Tibial nerve (tissue), 4 donors: ENCODE measurements around the gene THRA. TPM values are rescaled to one million over a fixed set of nuclear protein-coding genes. Genes with fewer than 3 reads are reported as not detected.

Source experiments
- DNase-seq, 2 donors: peaks; one replicate each; pipeline ENCODE4 v3.0.0-alpha.2; 2019; ENCODE audit warnings: low spot score in 2 of 2
- H3K27ac ChIP-seq, 4 donors: fragments of 200-600 bp; sonication (generic) in 3 of 4; one replicate each; pipeline ENCODE4 v1.5.1; 2017 to 2019; ENCODE audit warnings: mild to moderate bottlenecking in 1 of 4
- H3K27me3 ChIP-seq, 2 donors: fragments of 200-600 bp; sonication (generic) in 1 of 2; one replicate each; pipeline versions ENCODE4 v1.5.1 to v1.6.0; 2017 to 2019
- H3K36me3 ChIP-seq, 3 donors: fragments of 200-600 bp; sonication (generic); one replicate each; pipeline ENCODE4 v1.5.1; 2018 to 2019
- H3K4me1 ChIP-seq, 4 donors: fragments of 200-600 bp; sonication (generic) in 3 of 4; one replicate each; pipeline ENCODE4 v1.5.1; 2017 to 2019
- H3K4me3 ChIP-seq, 4 donors: fragments of 200-600 bp; sonication (generic) in 3 of 4; one replicate each; pipeline ENCODE4 v1.5.1; 2017 to 2019; ENCODE audit warnings: mild to moderate bottlenecking in 1 of 4, moderate library complexity in 1 of 4
- H3K9me3 ChIP-seq, 4 donors: fragments of 200-600 bp; sonication (generic) in 3 of 4; one replicate each; pipeline ENCODE4 v1.5.1; 2017 to 2019
- EP300 ChIP-seq, 2 donors: sonication (generic); formaldehyde crosslinking; IDR thresholded peaks; one replicate each; pipeline ENCODE4 v1.6.1; 2017; ENCODE audit warnings: antibody characterized with exemption in 2 of 2, mild to moderate bottlenecking in 1 of 2
- POLR2A ChIP-seq, 2 donors: fragments of 450-650 bp; IDR thresholded peaks; one replicate each; pipeline ENCODE4 v1.6.1; 2017; ENCODE audit warnings: antibody characterized with exemption in 2 of 2, mild to moderate bottlenecking in 2 of 2, moderate library complexity in 2 of 2
- WGBS, 2 donors: methylation state at CpG; one replicate each; pipeline ENCODE4 v1.1.5; 2018; 5-methylcytosine and 5-hydroxymethylcytosine counted together
- total RNA-seq, 4 donors: library from RNA; depleted of rRNA; stranded (reverse); fragments of >200 nt; gene quantifications; one replicate each; pipeline ENCODE4 v1.1.0, GENCODE V29; 2016
- TF ChIP-seq, protein P1 (sequence below), 5 experiments: fragments of 200-600 bp in 3 of 5; fragments of 450-650 bp in 2 of 5; sonication (generic) in 3 of 5; IDR thresholded peaks; one replicate each; pipeline ENCODE4 v1.5.1; 2016 to 2019; ENCODE audit warnings: antibody characterized with exemption in 5 of 5, mild to moderate bottlenecking in 3 of 5, moderate library complexity in 2 of 5

Gene THRA
- total RNA-seq, 4 donors from 2014 or later = 65.4 to 86.1 (median 78.4) TPM

DNA sequence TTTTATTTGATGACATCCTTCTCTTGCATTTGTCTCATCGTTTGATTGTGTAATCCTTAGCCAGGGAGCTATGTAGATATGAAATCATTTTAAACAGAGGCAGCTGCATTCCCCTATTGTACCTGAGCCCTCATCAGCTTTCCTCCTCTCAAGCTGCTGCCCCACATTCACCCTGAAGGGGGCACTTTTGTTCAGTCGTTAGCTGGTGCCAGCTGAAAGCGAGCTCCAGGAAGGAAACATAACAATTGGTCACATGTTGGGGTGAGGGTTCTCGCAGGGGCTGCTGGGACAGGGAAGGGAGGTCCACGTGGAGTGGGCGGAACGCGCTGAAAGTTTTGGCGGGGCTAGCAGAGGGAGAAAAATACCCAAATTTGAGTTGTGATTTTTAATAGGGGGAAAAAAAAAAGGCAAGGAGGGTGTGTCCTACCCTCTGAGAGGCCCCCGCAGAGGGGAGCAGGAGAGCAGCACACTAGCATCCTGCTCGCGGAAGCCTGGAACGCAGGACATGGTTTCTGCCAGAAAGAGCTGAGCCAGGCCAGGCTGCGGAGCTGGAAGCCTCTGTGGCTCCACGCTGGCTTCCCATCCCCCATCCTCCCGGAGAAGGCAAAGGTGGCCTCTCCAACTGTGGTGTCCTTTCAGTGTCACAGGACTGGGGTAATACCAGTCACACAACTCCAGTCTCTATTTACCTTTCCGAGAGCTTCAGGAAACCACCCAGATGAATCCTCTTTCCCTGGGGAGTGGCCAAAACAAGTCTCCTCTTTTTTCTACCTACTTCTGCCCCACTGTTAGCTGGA is 50.5 kb downstream of the THRA start:
- peak; percentile 90 to 97 for DNase-seq
- Histone ChIP-seq H3K4me1 (peaks cover 3 to 66% (median 53%) of the 10 kb centered on the region in 4 donors), H3K27ac (peak overlapping the region; percentile 89 to 99 (median 98)), H3K36me3 (no peaks in the 10 kb centered on the region), H3K4me3 (peak overlapping the region; percentile 31 to 56 (median 42)), H3K9me3 (no peaks in the 10 kb centered on the region), H3K27me3 (no peaks in the 10 kb centered on the region)
- TF ChIP-seq POLR2A (IDR thresholded peaks at IDR 0.05) = peak; percentile 28 to 47
- TF ChIP-seq, protein P1, sequence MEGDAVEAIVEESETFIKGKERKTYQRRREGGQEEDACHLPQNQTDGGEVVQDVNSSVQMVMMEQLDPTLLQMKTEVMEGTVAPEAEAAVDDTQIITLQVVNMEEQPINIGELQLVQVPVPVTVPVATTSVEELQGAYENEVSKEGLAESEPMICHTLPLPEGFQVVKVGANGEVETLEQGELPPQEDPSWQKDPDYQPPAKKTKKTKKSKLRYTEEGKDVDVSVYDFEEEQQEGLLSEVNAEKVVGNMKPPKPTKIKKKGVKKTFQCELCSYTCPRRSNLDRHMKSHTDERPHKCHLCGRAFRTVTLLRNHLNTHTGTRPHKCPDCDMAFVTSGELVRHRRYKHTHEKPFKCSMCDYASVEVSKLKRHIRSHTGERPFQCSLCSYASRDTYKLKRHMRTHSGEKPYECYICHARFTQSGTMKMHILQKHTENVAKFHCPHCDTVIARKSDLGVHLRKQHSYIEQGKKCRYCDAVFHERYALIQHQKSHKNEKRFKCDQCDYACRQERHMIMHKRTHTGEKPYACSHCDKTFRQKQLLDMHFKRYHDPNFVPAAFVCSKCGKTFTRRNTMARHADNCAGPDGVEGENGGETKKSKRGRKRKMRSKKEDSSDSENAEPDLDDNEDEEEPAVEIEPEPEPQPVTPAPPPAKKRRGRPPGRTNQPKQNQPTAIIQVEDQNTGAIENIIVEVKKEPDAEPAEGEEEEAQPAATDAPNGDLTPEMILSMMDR (IDR thresholded peaks at IDR 0.05) = peak in 4 of 5 experiments; percentile 80 to 96 (median 88)
- TF ChIP-seq EP300 (IDR thresholded peaks at IDR 0.05) = peak; percentile 96 to 97
- WGBS, 2 donors = 0% methylated on average over 15 to 17 of the region's 17 CpGs

DNA sequence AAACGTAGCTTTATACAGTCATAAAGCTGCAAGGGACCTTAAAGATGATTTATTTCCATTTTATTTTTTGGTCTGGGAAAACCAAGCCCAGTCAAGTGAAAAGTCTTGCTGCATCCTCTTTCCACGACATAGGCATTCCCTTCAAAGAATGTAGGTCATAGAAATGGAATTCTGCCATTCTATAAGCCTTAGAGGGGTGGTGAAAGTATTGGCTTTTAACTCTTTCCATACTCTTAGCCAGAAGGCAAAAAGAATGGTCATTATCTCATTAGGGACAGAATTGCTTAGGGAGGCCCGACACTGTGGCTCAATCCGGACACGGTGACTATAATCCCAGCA is 51.1 kb downstream of the THRA start:
- Histone ChIP-seq H3K36me3 (no peaks in the 10 kb centered on the region), H3K27me3 (no peaks in the 10 kb centered on the region), H3K4me1 (peaks cover 0 to 62% (median 48%) of the 10 kb centered on the region in 4 donors), H3K27ac (peak overlapping the region; percentile 85 to 99 (median 98)), H3K9me3 (no peaks in the 10 kb centered on the region), H3K4me3 (peak overlapping the region; percentile 31 to 56 (median 42))
- TF ChIP-seq POLR2A (IDR thresholded peaks at IDR 0.05) (no peak), EP300 (IDR thresholded peaks at IDR 0.05) (no peak)
- TF ChIP-seq, protein P1 (IDR thresholded peaks at IDR 0.05) = no peak
- no peak for DNase-seq
- 16 to 17% methylated on average over 5 of the region's 5 CpGs for WGBS, 2 donors

DNA sequence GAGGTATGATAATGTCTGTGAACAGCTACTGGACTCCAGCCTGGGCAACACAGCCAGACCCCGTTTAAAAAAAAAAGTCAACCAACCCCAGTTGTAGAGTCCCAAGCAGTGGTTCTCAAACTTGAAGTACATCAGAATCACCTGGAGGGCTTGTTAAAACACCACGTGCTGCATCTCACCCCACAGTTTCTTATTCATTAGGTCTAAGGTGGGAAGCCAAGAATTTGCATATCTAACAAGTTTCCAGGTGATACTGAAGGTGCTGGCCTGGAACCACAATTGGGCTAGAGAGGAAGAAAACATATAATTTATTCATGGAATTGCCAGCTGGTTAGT is 52.3 kb downstream of the THRA start:
- Histone ChIP-seq H3K27me3 (no peaks in the 10 kb centered on the region), H3K27ac (peak overlapping the region in 2 of 4 donors; percentile 99), H3K36me3 (no peaks in the 10 kb centered on the region), H3K4me1 (peaks cover 0 to 55% (median 39%) of the 10 kb centered on the region in 4 donors), H3K4me3 (no peak overlapping the region), H3K9me3 (no peaks in the 10 kb centered on the region)
- no peak for DNase-seq
- TF ChIP-seq POLR2A (IDR thresholded peaks at IDR 0.05) = no peak
- 74 to 80% methylated on average over 2 of the region's 2 CpGs for WGBS, 2 donors

DNA sequence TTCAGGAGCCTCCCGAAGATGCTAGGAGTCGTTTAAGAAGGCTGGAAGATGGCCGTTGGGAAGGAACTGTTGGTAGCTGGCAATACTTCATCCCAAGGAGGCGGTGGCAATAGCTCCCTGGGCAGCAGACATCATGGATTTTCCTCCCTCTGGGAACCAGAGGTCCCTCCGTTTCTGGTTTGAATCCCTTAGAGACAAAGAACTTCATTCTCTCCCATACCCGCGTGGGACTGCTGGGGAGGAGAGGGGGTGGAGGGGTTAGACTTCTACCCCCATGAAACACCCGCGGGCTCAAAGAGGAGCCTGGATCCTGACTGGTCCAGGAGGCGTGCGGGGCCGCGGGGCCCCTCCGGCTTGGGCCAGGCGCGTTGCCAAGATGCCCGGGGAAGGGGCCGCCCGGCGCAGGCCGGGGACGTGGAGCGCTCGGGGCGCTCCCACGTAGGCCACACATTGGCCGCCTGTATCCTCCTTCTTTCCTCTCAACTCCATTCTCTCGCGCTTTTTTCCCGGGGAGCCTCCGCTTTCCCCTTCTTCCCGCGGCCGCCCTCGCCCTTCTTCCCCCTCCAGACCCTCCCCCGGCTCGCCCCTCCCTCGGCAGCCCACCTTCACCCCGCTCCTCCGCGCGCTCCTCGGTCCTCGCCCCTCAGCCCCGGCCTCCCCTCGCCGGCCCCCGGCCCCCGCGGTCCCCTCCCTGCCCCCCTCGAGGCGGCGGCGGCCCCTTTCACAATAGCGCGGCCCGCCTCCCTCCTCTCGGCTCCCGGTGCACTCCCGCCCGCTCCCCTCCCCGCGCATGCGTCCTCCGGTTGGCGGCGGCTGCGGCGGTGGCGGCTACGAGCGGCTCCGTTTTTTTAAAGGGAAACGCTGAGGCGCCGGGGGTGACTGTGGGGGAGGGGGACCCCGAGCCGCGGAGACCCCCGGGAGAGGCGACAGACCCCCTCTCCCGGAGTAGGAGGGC is 58.7 kb downstream of the THRA start, which contains the start of gene MSL1:
Gene MSL1, plus strand, starts transcription at position 791 of the 955 bp plus-strand sequence. CDS start 642 bp downstream, outside the sequence.
- peak; percentile 82 to 85 for DNase-seq
- WGBS, 2 donors = 1% methylated on average over 62 to 78 of the region's 82 CpGs
- Histone ChIP-seq H3K27ac (peak within 1 kb of the TSS; percentile 98 to 100 (median 98)), H3K9me3 (no peaks in the 10 kb centered on the region), H3K4me3 (peak within 1 kb of the TSS; percentile 71 to 100 (median 81)), H3K36me3 (peaks cover 0 to 12% (median 0%) of the 10 kb centered on the region in 3 donors), H3K4me1 (peaks cover 0 to 46% (median 22%) of the 10 kb centered on the region in 4 donors), H3K27me3 (no peaks in the 10 kb centered on the region)
- TF ChIP-seq, protein P1 (IDR thresholded peaks at IDR 0.05) = peak in 2 of 5 experiments; percentile 13 to 22
- TF ChIP-seq POLR2A (IDR thresholded peaks at IDR 0.05) = peak; percentile 44 to 73
- TF ChIP-seq EP300 (IDR thresholded peaks at IDR 0.05) = peak; percentile 71 to 93
